OCI-LY1 (cell line): ENCODE data around the gene RAD54L.

Experiments
- CTCF ChIP-seq: fragments of 200-600 bp; sonication (generic), shearing (Covaris generic); IDR thresholded peaks from 2 replicates; pipeline ENCODE4 v1.5.1; 2017; ENCODE audit warnings: mild to moderate bottlenecking, antibody characterized with exemption, low read length, moderate library complexity, mixed read lengths
- EZH2 ChIP-seq: fragments of 200-600 bp; sonication (generic), shearing (Covaris generic); IDR thresholded peaks from 2 replicates; pipeline ENCODE4 v1.8.0; 2017; ENCODE audit warnings: borderline replicate concordance, mixed run types, mild to moderate bottlenecking, antibody characterized with exemption, low read length, moderate library complexity, mixed read lengths

GRCh38 chr1:46247436-46248121, at the start of gene RAD54L:
- TF ChIP-seq CTCF (no peak), EZH2 (no peak)
